ENCODE data around the gene FAM200B. TPM values are rescaled to one million over a fixed set of nuclear protein-coding genes. Genes with fewer than 3 reads are reported as not detected.

FAM200B gene
- total and polyA plus RNA-seq, 3 donors from 2014 or later, result 41.8 to 75.2 (median 48.9) TPM

DNA sequence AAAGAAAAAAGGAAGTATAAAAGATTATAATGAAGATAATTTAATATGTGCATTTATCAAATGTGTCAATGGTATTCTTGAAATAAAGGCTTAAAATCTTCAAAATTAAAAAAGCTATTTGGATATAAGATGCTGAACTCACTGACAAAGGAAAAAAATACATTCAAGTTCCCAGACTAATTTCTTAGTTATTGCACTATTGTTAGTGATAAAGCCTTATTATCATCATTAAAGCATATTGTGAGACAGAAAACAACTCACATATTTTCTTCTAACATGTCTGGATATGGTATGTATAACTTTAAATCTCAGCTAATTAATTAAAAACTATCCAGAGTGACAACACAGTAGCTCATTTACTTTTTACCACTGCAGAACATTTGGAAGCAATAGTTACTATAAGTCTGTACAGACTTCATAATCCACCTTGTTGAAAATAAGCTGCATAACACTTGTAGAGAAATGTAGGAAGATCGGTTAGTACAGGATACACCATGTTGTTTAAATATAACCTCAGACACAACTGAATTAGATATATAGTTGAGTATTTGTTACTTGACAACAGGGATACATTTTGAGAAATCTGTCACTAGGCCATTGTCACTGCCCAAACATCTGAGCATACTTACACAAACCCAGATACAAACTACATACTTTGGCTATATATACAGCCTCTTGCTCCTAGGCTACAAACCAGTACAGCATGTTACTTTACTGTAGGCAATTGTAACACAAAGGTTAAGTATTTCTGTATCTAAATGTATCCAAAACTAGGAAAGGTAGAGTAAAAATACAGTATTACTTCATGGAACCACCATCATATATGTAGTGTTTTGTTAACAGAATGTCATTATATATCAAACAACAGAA, 12.8 kb upstream of the FAM200B start:
- Histone ChIP-seq H3K4me1 (peaks cover 6% of the 10 kb centered on the region), H3K36me3 (ENCODE audit: low read depth, missing control alignments) (no peaks in the 10 kb centered on the region), H3K4me3 (no peak overlapping the region), H3K27me3 (no peaks in the 10 kb centered on the region), H3K9me3 (no peaks in the 10 kb centered on the region), H3K27ac (no peak overlapping the region)
- no peak for DNase-seq
- intact Hi-C loops (cut with DNase I; ENCODE audit: low total_unique reads), result no loop called here
- TF ChIP-seq, protein P1, sequence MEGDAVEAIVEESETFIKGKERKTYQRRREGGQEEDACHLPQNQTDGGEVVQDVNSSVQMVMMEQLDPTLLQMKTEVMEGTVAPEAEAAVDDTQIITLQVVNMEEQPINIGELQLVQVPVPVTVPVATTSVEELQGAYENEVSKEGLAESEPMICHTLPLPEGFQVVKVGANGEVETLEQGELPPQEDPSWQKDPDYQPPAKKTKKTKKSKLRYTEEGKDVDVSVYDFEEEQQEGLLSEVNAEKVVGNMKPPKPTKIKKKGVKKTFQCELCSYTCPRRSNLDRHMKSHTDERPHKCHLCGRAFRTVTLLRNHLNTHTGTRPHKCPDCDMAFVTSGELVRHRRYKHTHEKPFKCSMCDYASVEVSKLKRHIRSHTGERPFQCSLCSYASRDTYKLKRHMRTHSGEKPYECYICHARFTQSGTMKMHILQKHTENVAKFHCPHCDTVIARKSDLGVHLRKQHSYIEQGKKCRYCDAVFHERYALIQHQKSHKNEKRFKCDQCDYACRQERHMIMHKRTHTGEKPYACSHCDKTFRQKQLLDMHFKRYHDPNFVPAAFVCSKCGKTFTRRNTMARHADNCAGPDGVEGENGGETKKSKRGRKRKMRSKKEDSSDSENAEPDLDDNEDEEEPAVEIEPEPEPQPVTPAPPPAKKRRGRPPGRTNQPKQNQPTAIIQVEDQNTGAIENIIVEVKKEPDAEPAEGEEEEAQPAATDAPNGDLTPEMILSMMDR (IDR thresholded peaks at IDR 0.05), result no peak
- TF ChIP-seq POLR2A (IDR thresholded peaks at IDR 0.05), result no peak
- 66 to 86% methylated on average over 1 of the region's 1 CpG for WGBS, 2 donors

DNA sequence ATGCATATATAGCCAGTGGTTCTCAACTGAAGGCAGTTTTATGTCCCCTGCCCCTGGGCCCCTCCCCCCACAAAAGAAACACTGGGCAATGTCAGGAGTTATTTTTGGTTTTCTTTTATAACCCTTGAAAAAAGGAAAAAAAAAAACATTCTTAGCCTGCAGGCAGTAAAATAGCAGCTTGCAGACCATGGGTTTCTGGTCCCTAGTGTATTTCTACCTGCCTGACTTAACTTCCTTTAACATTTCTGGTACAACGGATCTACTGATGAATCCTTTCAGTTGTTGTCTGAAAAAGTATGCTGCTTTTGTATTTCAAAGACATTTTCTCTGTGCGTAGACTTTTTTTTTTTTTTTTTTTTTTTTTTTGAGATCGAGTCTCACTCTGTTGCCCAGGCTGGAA, 11.1 kb upstream of the FAM200B start:
- Histone ChIP-seq H3K4me1 (peaks cover 6% of the 10 kb centered on the region), H3K36me3 (ENCODE audit: low read depth, missing control alignments) (no peaks in the 10 kb centered on the region), H3K9me3 (no peaks in the 10 kb centered on the region), H3K27ac (no peak overlapping the region), H3K4me3 (no peak overlapping the region), H3K27me3 (no peaks in the 10 kb centered on the region)
- intact Hi-C loops (cut with DNase I; ENCODE audit: low total_unique reads), result no loop called here
- DNase-seq, result no peak
- no peak for TF ChIP-seq POLR2A (IDR thresholded peaks at IDR 0.05)
- TF ChIP-seq, protein P1 (IDR thresholded peaks at IDR 0.05), result no peak
- 77 to 95% methylated on average over 3 of the region's 3 CpGs for WGBS, 2 donors

DNA sequence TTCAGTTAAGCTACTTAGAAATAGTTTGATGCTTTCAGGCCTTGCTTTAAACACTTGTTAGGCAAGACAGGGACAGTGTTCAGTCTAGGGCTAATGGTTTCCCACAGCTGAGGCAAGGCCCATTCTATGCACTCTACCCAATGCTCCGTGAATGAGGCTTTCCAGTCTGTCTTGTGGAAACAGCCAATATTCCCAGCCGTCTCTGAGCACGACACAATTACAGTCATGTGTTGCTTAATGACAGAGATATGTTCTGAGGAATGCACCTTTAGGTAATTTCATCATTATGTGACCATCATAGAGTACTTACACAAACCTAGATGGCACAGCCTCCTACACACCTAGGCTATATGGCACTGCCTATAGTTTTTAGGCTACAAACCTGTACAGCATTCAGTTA, 9.5 kb upstream of the FAM200B start:
- no peak overlapping the region for H3K4me3 ChIP-seq
- TF ChIP-seq, protein P1 (IDR thresholded peaks at IDR 0.05), result no peak
- TF ChIP-seq POLR2A (IDR thresholded peaks at IDR 0.05), result no peak
- H3K27me3 ChIP-seq, result no peaks in the 10 kb centered on the region
- no peaks in the 10 kb centered on the region for H3K36me3 ChIP-seq (ENCODE audit: low read depth, missing control alignments)
- 91 to 96% methylated on average over 3 of the region's 3 CpGs for WGBS, 2 donors
- H3K9me3 ChIP-seq, result no peaks in the 10 kb centered on the region
- intact Hi-C loops (cut with DNase I; ENCODE audit: low total_unique reads), result no loop called here
- no peak overlapping the region for H3K27ac ChIP-seq
- no peak for DNase-seq
- H3K4me1 ChIP-seq, result peaks cover 6% of the 10 kb centered on the region

DNA sequence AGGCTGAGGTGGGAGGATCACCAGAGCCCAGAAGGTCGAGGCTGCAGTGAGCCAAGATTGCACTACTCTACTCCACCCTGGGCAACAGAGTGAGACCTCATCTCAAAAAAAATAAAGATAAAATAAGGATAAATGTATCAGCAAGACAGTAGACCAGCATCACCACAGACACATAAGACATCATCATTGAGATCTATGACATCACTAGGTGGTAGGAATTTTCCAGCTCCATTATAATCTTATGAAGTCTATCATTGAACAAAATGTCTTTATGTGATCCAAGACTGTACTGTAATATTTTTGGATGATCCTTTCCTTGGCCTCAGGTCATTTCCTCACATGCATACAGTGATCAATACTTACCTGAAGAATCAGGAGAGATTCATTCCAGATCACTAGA, 8.3 kb upstream of the FAM200B start:
- DNase-seq, result no peak
- peaks cover 6% of the 10 kb centered on the region for H3K4me1 ChIP-seq
- no peaks in the 10 kb centered on the region for H3K27me3 ChIP-seq
- no peaks in the 10 kb centered on the region for H3K9me3 ChIP-seq
- no peak overlapping the region for H3K27ac ChIP-seq
- no peak overlapping the region for H3K4me3 ChIP-seq
- H3K36me3 ChIP-seq (ENCODE audit: low read depth, missing control alignments), result no peaks in the 10 kb centered on the region
- WGBS, 2 donors, result 89 to 100% methylated on average over 1 of the region's 1 CpG
- intact Hi-C loops (cut with DNase I; ENCODE audit: low total_unique reads), result no loop called here
- TF ChIP-seq POLR2A (IDR thresholded peaks at IDR 0.05), result no peak
- TF ChIP-seq, protein P1 (IDR thresholded peaks at IDR 0.05), result no peak

DNA sequence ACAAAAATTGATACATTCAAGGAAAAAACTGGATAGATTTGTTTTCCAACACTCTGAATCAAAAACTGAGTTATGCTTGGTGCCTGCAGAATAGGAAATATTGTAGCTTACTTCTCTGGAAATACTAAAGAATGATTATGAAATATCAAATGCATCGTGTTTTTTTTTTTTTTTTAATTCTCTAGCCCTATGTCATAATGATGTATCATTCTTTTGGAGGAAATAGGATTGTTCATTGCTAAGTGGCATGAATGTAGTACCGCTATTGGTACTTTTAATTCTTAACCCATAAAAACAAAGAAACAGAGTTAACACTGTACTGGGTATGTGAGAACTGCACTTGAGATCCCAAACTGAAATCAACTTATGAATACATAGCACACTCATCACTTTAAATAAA, 7.6 kb upstream of the FAM200B start:
- WGBS, 2 donors, result 87 to 88% methylated on average over 2 of the region's 2 CpGs
- intact Hi-C loops (cut with DNase I; ENCODE audit: low total_unique reads), result no loop called here

More for the DNA sequence above, 7.6 kb upstream of the FAM200B start:
- no peak for DNase-seq
- TF ChIP-seq, protein P1 (IDR thresholded peaks at IDR 0.05), result no peak
- no peak for TF ChIP-seq POLR2A (IDR thresholded peaks at IDR 0.05)
- H3K4me3 ChIP-seq, result no peak overlapping the region
- no peaks in the 10 kb centered on the region for H3K36me3 ChIP-seq (ENCODE audit: low read depth, missing control alignments)
- peaks cover under 1% of the 10 kb centered on the region for H3K4me1 ChIP-seq
- H3K27ac ChIP-seq, result no peak overlapping the region
- no peaks in the 10 kb centered on the region for H3K27me3 ChIP-seq
- no peaks in the 10 kb centered on the region for H3K9me3 ChIP-seq

Data from testis (tissue), 3 donors.